Heart left ventricle (tissue), 13 donors: ENCODE measurements around the gene LPAR6.

Source experiments
- POLR2A ChIP-seq, 2 donors: fragments of 450-650 bp; IDR thresholded peaks; one replicate each; pipeline ENCODE4 v1.6.1; 2017; ENCODE audit warnings: antibody characterized with exemption in 2 of 2, mild to moderate bottlenecking in 2 of 2, moderate library complexity in 2 of 2
- TF ChIP-seq, protein P1 (sequence below), 12 donors: fragments of 200-600 bp; sonication (generic) in 4 of 12; IDR thresholded peaks; one replicate each; pipeline versions ENCODE4 v1.5.0 to v1.8.0; 2018 to 2022; ENCODE audit warnings: antibody characterized with exemption in 12 of 12, mild to moderate bottlenecking in 5 of 12
- donor health status: ischemic (EF 13 %, LVEDD 7.1; RV severe dilation, severe dysfunction).
- donor health status: DM: no; HTN: yes; CAD: no.
- donor health status: DM: no; HTN: no; CAD: no.
- donor health status: ischemic (EF 25% LVEDD 6.9; RV normal size, moderate dysfunction).
- donor health status: ischemic (EF 25% LVEDD 5.7; RV mildly dilated, moderate dysfunction).
- donor health status: ischemic (EF 35%, LVEDD 5.7; RV mildly dilated, moderate dysfunction).
- donor health status: nonischemic (EF 11% LVEDD 7.7; RV severe dilation, severe dysfunction).
- donor health status: DM: yes; HTN: yes; CAD: no.
- donor health status: PGD.
- donor health status: ischemic (EF 29% LVEDD 5.4; RV normal size, mild dysfunction).
- donor health status: nonischemic (EF 23%, LVEDD 6.1; RV moderate dilation, normal function).

DNA sequence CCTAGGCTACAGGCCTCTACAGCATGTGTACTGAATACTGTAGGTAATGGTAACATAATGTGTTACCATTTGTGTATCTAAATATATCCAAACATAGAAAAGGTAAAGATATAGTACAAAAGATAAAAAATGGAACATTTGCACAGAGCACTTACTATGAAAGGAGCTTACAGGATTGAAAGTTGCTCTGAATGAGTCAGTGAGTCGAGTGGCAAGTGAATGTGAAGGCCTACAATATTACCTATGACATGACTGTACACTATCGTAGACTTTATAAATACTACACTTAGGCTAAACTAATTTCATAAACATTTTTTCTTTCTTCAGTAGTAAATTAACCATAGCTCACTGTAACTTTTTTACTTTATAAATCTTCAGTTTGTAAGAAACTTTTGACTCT, 35.1 kb downstream of the LPAR6 start:
- TF ChIP-seq, protein P1, sequence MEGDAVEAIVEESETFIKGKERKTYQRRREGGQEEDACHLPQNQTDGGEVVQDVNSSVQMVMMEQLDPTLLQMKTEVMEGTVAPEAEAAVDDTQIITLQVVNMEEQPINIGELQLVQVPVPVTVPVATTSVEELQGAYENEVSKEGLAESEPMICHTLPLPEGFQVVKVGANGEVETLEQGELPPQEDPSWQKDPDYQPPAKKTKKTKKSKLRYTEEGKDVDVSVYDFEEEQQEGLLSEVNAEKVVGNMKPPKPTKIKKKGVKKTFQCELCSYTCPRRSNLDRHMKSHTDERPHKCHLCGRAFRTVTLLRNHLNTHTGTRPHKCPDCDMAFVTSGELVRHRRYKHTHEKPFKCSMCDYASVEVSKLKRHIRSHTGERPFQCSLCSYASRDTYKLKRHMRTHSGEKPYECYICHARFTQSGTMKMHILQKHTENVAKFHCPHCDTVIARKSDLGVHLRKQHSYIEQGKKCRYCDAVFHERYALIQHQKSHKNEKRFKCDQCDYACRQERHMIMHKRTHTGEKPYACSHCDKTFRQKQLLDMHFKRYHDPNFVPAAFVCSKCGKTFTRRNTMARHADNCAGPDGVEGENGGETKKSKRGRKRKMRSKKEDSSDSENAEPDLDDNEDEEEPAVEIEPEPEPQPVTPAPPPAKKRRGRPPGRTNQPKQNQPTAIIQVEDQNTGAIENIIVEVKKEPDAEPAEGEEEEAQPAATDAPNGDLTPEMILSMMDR (IDR thresholded peaks at IDR 0.05) = no peak
- TF ChIP-seq POLR2A (IDR thresholded peaks at IDR 0.05) = no peak
